HAP-1 (cell line): ENCODE data around the gene ZNF804B.

Experiments used
- DNase-seq, 2 experiments: peaks; one replicate each; pipeline ENCODE4 v3.0.0-alpha.2; 2016 to 2020; ENCODE audit warnings: low spot score in 2 of 2
- H3K27me3 ChIP-seq: fragments of 250-450 bp; sonication (Bioruptor Pico); 2 replicates; pipeline ENCODE4 v1.5.1; 2020; ENCODE audit warnings: low read depth, mild to moderate bottlenecking, moderate library complexity
- H3K36me3 ChIP-seq: fragments of 250-450 bp; sonication (Bioruptor Pico); replicated peaks from 2 replicates; pipeline ENCODE4 v1.5.1; 2020; ENCODE audit warnings: mild to moderate bottlenecking
- H3K4me1 ChIP-seq: fragments of 250-450 bp; sonication (Bioruptor Pico); 2 replicates; pipeline ENCODE4 v1.5.1; 2020; ENCODE audit warnings: mild to moderate bottlenecking
- H3K4me3 ChIP-seq: fragments of 250-450 bp; sonication (Bioruptor Pico); 2 replicates; pipeline ENCODE4 v1.5.1; 2020; ENCODE audit warnings: mild to moderate bottlenecking, moderate library complexity
- H3K9me3 ChIP-seq: fragments of 250-450 bp; sonication (Bioruptor Pico); 2 replicates; pipeline ENCODE4 v1.5.1; 2020; ENCODE audit warnings: mild to moderate bottlenecking, moderate library complexity
- in situ Hi-C: fragments of 300-500 bp; cut with MboI; formaldehyde crosslinking; loops from 3 replicates; pipeline ENCODE4 v1.14.3; 2020; ENCODE audit warnings: low sequenced_read_pairs, inconsistent platforms, mixed read lengths

ZNF804B gene

DNA sequence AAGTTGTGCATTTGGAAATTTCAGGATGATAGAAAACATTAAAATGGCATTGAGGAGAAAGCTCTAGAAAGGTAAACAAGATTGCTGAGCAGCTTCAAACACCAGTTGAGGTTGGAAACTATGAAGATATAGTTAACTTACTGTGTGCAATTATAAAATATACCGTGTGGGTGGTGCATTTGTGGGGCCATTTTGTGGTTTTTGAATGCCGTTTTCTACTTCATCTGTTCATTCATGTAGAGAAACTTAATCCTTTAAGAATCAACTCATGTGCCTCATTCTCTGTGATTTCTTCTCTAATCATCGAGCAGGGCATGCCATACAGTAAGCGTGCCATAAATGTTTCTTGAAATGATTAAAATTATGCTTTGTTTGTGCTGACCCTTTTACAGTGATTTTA lies 268.8 kb downstream of the ZNF804B start:
- Histone ChIP-seq H3K4me3 (no peak overlapping the region), H3K9me3 (no peaks in the 10 kb centered on the region), H3K4me1 (peaks cover 13% of the 10 kb centered on the region), H3K36me3 (no peaks in the 10 kb centered on the region), H3K27me3 (no peaks in the 10 kb centered on the region)
- no peak for DNase-seq
- in situ Hi-C loops: no loop called here

DNA sequence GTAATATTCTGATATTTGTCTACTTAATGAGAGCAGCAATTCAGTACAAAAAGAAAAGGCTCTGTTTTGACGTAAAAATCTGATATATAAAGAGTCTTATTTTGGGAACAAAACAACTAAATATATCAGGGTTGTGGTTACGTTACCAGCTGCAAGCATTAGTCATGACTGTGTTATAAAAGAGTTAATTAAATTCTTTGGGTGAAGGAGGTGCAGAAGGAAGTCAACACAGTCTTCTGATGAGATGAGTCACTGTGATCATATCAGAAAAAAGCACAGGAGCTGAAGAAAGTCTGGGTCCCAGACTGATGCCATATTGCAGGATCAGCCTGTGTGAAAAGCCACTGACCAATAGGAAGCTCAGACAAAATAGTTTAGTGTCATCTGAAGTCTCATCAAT lies 270.4 kb downstream of the ZNF804B start:
- no peaks in the 10 kb centered on the region for H3K9me3 ChIP-seq
- H3K4me3 ChIP-seq: no peak overlapping the region
- H3K36me3 ChIP-seq: no peaks in the 10 kb centered on the region
- no peaks in the 10 kb centered on the region for H3K27me3 ChIP-seq
- in situ Hi-C loops: no loop called here
- peaks cover 4% of the 10 kb centered on the region; the same call in 1 of the 2 replicates for H3K4me1 ChIP-seq
- DNase-seq: no peak

DNA sequence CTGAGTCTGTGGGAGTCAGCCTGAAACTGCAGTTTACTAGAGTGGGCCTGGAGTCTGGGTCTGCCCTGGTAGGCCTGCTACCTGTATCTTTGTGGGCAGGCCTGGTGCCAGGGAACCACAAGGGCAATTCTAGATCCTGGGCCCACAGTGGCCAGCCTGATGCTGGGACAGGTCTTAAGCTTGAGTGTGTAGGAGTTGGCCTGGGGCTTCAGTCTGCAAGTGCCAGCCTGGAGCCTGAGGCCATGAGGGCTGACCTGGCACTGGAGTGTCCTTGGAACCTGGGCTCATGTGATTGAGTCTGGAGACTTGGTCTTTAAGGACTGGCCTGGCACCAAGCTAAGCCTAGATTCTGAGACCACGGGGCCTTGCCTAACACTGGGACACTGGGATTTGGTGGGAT lies 281.7 kb downstream of the ZNF804B start:
- DNase-seq: no peak
- H3K9me3 ChIP-seq: no peaks in the 10 kb centered on the region
- H3K36me3 ChIP-seq: no peaks in the 10 kb centered on the region
- in situ Hi-C loops: no loop called here
- peaks cover 3% of the 10 kb centered on the region; the same call in 1 of the 2 replicates for H3K4me1 ChIP-seq
- H3K27me3 ChIP-seq: no peaks in the 10 kb centered on the region
- no peak overlapping the region for H3K4me3 ChIP-seq

DNA sequence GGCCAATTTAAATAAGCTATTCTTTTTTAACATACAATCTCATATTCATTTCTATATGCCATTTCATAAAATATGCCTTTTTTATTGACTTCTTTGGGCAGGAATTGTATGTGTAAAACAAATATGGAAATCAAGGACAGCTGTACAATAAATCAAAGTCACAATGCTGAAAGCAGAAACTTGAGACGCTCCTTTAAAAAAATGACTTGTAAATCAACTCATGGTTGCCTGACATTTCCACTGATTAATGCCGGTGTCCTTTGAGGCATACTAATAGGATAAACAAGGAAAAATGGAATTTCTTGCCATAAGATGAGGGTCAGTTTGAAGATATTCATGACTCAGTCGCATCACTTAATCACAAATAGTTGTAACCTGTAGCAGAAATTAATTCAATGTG lies 283.4 kb downstream of the ZNF804B start:
- no peaks in the 10 kb centered on the region for H3K27me3 ChIP-seq
- no peak overlapping the region for H3K4me3 ChIP-seq
- no peaks in the 10 kb centered on the region for H3K36me3 ChIP-seq
- in situ Hi-C loops: no loop called here
- no peak for DNase-seq
- 0 out of 2 replicates have a peak, but pooled peaks cover 3% of the 10 kb centered on the region for H3K4me1 ChIP-seq
- no peaks in the 10 kb centered on the region for H3K9me3 ChIP-seq

DNA sequence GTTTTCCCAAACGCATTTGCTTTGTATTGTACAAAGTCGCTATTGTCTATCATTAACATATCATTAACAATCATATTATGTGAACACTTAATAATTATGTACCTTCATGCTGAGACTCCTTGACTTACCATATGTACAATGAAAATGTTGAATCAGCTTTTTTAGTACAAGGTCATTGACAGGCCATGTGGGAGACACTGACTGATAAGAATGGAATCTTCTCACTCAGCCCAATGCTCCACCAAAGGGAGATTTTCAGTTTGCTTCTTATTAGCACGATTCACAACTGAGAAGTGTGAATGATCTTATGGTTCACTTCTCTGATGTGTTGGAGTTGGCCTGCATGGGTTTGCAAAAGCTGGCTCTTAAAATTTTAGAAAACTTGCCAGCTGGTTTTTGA lies 289.5 kb downstream of the ZNF804B start:
- H3K27me3 ChIP-seq: no peaks in the 10 kb centered on the region
- H3K4me3 ChIP-seq: no peak overlapping the region
- no peak for DNase-seq
- H3K9me3 ChIP-seq: no peaks in the 10 kb centered on the region
- no peaks in the 10 kb centered on the region for H3K36me3 ChIP-seq
- in situ Hi-C loops: no loop called here
- H3K4me1 ChIP-seq: no peaks in the 10 kb centered on the region

DNA sequence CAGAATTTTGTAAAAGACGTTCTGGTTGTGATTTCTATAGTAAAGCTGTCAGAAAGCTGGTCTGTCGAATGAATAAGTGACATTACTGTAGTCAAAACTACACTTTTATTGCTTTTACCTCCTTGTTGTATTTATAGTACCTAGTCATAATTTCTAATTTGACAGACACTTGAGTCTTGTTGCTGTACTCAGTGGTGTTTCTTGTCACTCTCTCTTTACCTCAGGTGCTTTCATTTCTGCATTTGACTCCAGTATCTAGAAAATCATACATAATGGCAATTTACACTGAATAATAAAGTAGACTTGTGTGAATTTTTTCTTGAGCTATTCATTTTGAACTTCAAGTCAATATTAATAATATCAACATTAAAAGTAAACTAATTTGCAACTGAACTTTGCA lies 293.6 kb downstream of the ZNF804B start:
- in situ Hi-C loops: no loop called here
- DNase-seq: no peak
- no peaks in the 10 kb centered on the region for H3K4me1 ChIP-seq
- H3K36me3 ChIP-seq: no peaks in the 10 kb centered on the region
- no peaks in the 10 kb centered on the region for H3K9me3 ChIP-seq
- H3K27me3 ChIP-seq: no peaks in the 10 kb centered on the region
- no peak overlapping the region for H3K4me3 ChIP-seq

DNA sequence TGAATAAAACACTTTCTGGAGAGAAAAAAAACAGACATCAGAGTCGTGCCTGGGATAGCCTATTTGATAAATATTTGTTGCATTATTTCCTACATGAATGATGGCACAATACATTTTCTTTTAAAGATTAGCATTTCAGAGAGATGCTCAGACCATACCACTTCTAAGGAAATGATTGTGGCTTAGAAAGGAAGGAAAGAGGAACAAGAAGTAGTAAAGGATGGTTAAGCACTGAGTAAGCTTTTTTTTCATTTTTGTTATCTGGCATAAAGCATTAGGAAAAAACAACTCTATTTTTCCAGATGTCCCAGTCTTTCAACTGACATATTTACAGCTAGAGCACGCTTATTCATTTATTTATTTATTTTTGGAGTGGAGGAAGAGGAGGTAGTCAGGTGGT lies 294.9 kb downstream of the ZNF804B start:
- no peaks in the 10 kb centered on the region for H3K9me3 ChIP-seq
- H3K4me1 ChIP-seq: no peaks in the 10 kb centered on the region
- no peak overlapping the region for H3K4me3 ChIP-seq
- H3K27me3 ChIP-seq: no peaks in the 10 kb centered on the region
- in situ Hi-C loops: no loop called here
- DNase-seq: no peak
- no peaks in the 10 kb centered on the region for H3K36me3 ChIP-seq

DNA sequence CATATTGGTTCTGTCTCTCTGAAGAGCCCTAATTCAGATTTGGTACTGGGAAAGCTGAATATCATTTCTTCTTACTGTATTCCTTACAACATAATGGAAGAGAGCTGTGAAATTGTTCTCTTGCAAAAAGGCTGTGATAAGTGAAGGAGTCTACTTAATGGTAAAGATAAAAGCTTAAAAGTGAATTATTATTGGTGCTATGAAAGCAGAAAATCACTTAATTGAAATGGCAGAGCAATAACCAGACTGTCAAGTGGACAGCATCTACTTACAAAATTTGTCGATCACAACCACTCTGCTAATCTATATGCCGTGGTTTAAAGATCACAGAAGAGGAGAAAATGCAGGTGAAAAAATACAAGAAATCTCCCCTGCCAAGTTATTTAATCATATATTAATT lies 300.7 kb downstream of the ZNF804B start:
- Histone ChIP-seq H3K4me1 (no peaks in the 10 kb centered on the region), H3K27me3 (no peaks in the 10 kb centered on the region), H3K36me3 (no peaks in the 10 kb centered on the region), H3K9me3 (no peaks in the 10 kb centered on the region), H3K4me3 (no peak overlapping the region)
- in situ Hi-C loops: no loop called here
- DNase-seq: no peak

DNA sequence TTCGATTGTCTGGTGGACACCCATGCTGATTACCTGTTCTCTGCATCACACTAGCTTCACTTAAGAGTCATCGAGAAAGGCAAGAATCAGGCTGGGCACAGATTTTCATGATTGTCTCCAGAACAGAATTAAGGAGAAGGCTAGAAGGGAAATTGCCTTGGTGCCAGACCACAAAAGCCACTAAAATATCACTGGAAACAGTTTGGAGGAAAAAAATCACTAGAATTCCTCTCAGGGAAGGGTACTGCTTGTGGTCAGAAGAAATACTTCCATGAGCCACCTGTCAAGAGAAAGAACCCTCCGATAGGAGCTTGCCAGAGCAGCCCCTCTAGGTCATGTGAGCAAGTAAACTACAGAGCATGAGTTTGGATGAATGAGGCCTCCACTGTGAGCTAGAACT lies 305.3 kb downstream of the ZNF804B start:
- Histone ChIP-seq H3K27me3 (no peaks in the 10 kb centered on the region), H3K4me1 (no peaks in the 10 kb centered on the region), H3K36me3 (no peaks in the 10 kb centered on the region), H3K4me3 (no peak overlapping the region), H3K9me3 (no peaks in the 10 kb centered on the region)
- DNase-seq: no peak
- in situ Hi-C loops: no loop called here

DNA sequence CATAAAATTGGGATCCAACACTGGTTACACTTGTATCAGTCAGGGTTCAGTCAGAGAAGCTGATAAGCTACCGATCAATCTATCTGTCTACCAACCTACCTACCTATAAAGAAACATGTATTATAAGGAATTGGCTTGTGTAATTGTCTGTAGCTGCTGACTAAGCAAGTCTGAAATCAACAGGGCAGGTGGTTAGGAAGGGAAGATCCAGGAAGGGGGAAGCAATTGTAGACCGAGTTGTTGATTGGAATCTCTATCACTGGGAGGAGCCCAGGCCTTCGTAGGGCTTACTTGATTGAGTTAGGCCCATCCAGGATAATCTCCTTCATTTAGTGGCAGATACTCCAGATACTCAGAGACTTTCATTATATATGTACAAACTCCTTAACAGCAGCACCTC lies 307.5 kb downstream of the ZNF804B start:
- in situ Hi-C loops: no loop called here
- Histone ChIP-seq H3K27me3 (no peaks in the 10 kb centered on the region), H3K4me3 (no peak overlapping the region), H3K36me3 (no peaks in the 10 kb centered on the region), H3K9me3 (no peaks in the 10 kb centered on the region), H3K4me1 (no peaks in the 10 kb centered on the region)
- DNase-seq: no peak

DNA sequence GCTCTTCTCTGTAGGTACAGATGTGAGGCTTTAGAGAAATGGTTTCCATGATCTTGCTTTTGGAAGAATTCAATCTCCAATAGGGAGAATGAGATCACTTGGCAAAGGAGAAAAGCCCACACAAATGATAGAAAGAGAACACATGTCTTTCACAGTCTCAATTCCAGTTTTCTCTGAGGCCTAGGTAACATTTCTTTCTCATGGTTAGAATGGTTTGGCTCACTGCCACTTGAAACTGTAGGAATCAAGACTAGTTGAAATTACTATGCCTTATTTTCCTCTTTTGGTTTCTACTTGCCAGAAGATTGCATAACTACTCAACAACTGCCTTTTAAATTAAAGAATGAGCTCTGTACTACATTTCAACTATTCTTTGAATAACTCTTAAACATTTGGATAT lies 312.6 kb downstream of the ZNF804B start:
- Histone ChIP-seq H3K27me3 (no peaks in the 10 kb centered on the region), H3K4me3 (no peak overlapping the region), H3K36me3 (no peaks in the 10 kb centered on the region), H3K9me3 (no peaks in the 10 kb centered on the region), H3K4me1 (no peaks in the 10 kb centered on the region)
- no peak for DNase-seq
- in situ Hi-C loops: no loop called here

DNA sequence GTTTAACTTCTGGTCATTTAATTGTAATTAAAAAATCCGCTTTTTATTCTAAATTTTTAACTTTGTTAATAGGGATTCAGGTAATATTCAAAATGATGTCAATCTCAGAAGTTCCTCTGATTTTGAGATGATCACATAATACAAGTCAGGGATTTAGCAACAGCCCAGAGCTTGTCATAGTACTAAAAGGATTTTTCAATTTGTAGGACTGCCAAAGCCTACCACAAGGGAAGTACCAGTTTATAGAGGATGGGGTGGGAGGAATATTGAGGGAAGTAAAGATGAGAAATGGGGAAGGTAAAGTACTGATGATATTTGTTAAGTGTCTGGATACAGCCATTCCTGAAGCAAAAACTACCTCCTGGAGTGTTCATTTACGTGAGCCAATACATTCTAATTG lies 314.3 kb downstream of the ZNF804B start:
- Histone ChIP-seq H3K27me3 (no peaks in the 10 kb centered on the region), H3K9me3 (no peaks in the 10 kb centered on the region), H3K4me3 (no peak overlapping the region), H3K36me3 (no peaks in the 10 kb centered on the region), H3K4me1 (no peaks in the 10 kb centered on the region)
- no peak for DNase-seq
- in situ Hi-C loops: no loop called here

DNA sequence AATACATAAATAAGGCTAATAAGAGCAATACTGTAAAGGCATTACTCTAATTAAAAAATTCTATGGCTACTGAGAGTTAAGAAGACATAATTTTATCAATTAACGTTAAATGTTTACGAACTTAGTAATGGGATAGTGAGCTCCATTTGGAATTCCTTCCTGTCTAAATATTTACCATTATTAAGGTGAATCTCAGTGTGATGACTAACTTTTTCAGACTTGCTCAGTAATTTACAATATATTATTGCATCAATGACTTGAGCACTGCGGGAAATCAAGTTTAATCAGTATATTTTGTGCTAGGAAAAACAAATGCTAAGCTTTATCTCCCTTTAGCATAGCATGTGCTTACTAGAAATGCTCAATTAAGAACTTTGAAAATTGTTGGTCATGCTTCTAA lies 318.5 kb downstream of the ZNF804B start:
- H3K27me3 ChIP-seq: no peaks in the 10 kb centered on the region
- in situ Hi-C loops: no loop called here
- no peaks in the 10 kb centered on the region for H3K36me3 ChIP-seq
- no peak for DNase-seq
- no peak overlapping the region for H3K4me3 ChIP-seq
- H3K4me1 ChIP-seq: no peaks in the 10 kb centered on the region
- H3K9me3 ChIP-seq: no peaks in the 10 kb centered on the region

DNA sequence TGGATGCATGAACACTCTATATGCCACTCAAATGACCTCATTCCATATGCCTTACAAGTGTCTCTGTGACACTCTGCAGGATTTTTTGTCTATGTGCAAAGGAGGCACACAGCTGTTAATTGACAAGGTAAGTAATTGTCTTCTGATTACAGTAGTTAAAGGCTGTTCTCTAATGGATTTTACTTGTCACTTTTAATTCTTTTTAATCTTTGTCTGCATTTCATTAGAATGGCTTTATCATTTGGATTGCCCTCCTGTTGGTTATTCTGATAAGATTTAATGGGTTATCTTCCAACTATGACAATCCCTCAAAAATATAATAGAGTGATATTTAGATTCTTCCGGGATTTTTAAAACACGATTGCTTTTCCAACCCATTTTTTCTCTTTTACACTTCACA lies 326.1 kb downstream of the ZNF804B start:
- no peaks in the 10 kb centered on the region for H3K9me3 ChIP-seq
- no peaks in the 10 kb centered on the region for H3K27me3 ChIP-seq
- no peaks in the 10 kb centered on the region for H3K4me1 ChIP-seq
- H3K4me3 ChIP-seq: no peak overlapping the region
- no peak for DNase-seq
- in situ Hi-C loops: no loop called here
- H3K36me3 ChIP-seq: no peaks in the 10 kb centered on the region

DNA sequence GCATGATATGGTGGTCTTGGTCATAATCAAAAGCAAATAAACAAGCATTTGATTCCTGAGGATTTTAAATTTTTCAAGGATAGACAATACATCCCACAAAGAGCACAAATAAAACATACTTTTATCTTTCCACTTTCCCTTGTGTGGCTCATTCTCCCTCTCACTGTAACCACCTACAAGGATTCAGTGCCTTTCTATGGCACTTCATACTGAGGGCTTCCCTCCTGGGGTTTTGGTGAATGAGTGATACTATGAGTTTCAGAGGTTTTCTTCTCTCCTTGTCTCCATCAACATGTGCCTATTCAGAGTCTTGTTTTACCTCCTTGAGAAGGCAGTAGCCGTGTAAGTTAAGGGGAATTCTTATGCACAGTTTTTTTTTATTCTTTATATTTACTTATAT lies 332.1 kb downstream of the ZNF804B start:
- Histone ChIP-seq H3K27me3 (no peaks in the 10 kb centered on the region), H3K36me3 (no peaks in the 10 kb centered on the region), H3K4me1 (no peaks in the 10 kb centered on the region), H3K9me3 (no peaks in the 10 kb centered on the region), H3K4me3 (no peak overlapping the region)
- DNase-seq: no peak
- in situ Hi-C loops: no loop called here
